MV-4-11 (cell line): ENCODE results near the gene SLC37A1.

Experiments
- DNase-seq: peaks from one replicate; lab custom pipeline; 2025; lab: John Stamatoyannopoulos, UW

The SLC37A1 gene

GRCh38 chr21:42479582-42479981, 34.1 kb upstream of the SLC37A1 start:
- DNase-seq: no peak

GRCh38 chr21:42480736-42481135, 32.9 kb upstream of the SLC37A1 start:
- no peak for DNase-seq

GRCh38 chr21:42481169-42481568, 32.5 kb upstream of the SLC37A1 start:
- DNase-seq: no peak

GRCh38 chr21:42484966-42485365, 28.7 kb upstream of the SLC37A1 start:
- DNase-seq: no peak

- no peak for DNase-seq
Measured at GRCh38 chr21:42486072-42486471, 27.6 kb upstream of the SLC37A1 start.

GRCh38 chr21:42486531-42486930, 27.1 kb upstream of the SLC37A1 start:
- no peak for DNase-seq

GRCh38 chr21:42489006-42489563, 24.6 kb upstream of the SLC37A1 start:
- no peak for DNase-seq

GRCh38 chr21:42489991-42490390, 23.7 kb upstream of the SLC37A1 start:
- DNase-seq: no peak

- DNase-seq: peak; percentile 34
Measured at GRCh38 chr21:42490720-42491119, 22.9 kb upstream of the SLC37A1 start.

- DNase-seq: no peak
Measured at GRCh38 chr21:42491328-42491727, 22.3 kb upstream of the SLC37A1 start.

GRCh38 chr21:42492201-42492600, 21.5 kb upstream of the SLC37A1 start:
- no peak for DNase-seq

GRCh38 chr21:42493109-42494060, 20.3 kb upstream of the SLC37A1 start:
- no peak for DNase-seq

GRCh38 chr21:42495027-42495426, 18.6 kb upstream of the SLC37A1 start:
- DNase-seq: no peak

GRCh38 chr21:42495765-42496119, 17.9 kb upstream of the SLC37A1 start:
- no peak for DNase-seq

- peak; percentile 98 for DNase-seq
Measured at GRCh38 chr21:42496120-42496838, 17.4 kb upstream of the SLC37A1 start, which contains the start of gene RSPH1. RSPH1 (minus strand) TSS chr21:42496224; CDS start chr21:42496186, 38 bp downstream.

GRCh38 chr21:42496839-42497202, 16.8 kb upstream of the SLC37A1 start:
- DNase-seq: no peak

GRCh38 chr21:42498012-42498411, 15.6 kb upstream of the SLC37A1 start:
- DNase-seq: no peak

- DNase-seq: no peak
Measured at GRCh38 chr21:42499444-42500112, 14.1 kb upstream of the SLC37A1 start.

- DNase-seq: no peak
Measured at GRCh38 chr21:42500225-42500624, 13.4 kb upstream of the SLC37A1 start.

GRCh38 chr21:42500736-42501135, 12.9 kb upstream of the SLC37A1 start:
- no peak for DNase-seq

- peak; percentile 69 for DNase-seq
Measured at GRCh38 chr21:42503711-42504110, 9.9 kb upstream of the SLC37A1 start.

GRCh38 chr21:42505090-42505726, 8.4 kb upstream of the SLC37A1 start:
- DNase-seq: peak; percentile 90
